Stimulated activated CD8-positive, alpha-beta memory T cell treated with anti-CD3 and anti-CD28 coated beads, Interleukin-12 subunit alpha, Interleukin-12 subunit beta, amount 100 ng/mL, for 4 hours (primary cell): ENCODE data around the gene FAM193A.
"Not testable (repeated sequence)": the region's sequence is repeated elsewhere in the genome, so short reads cannot be mapped to it uniquely, and the experiment has no call there.

Experiments
- DNase-seq: peaks from one replicate; pipeline ENCODE4 v3.0.0-alpha.2; 2020; ENCODE audit warnings: low read depth

Gene FAM193A

GRCh38 chr4:2618729-2619128 is 82.3 kb downstream of the FAM193A start:
- DNase-seq: not testable (repeated sequence)

- no peak for DNase-seq
These were observed 83.0 kb downstream of the FAM193A start for GRCh38 chr4:2619459-2619858.

GRCh38 chr4:2621419-2621818 is 85.0 kb downstream of the FAM193A start:
- no peak for DNase-seq

- DNase-seq: no peak
These were observed 87.0 kb downstream of the FAM193A start for GRCh38 chr4:2623442-2623841.

GRCh38 chr4:2624782-2625530 is 88.5 kb downstream of the FAM193A start:
- DNase-seq: no peak

GRCh38 chr4:2626231-2626630 is 89.8 kb downstream of the FAM193A start:
- no peak for DNase-seq

- no peak for DNase-seq
These were observed 94.3 kb downstream of the FAM193A start for GRCh38 chr4:2630556-2631273.

GRCh38 chr4:2634014-2634413 is 97.6 kb downstream of the FAM193A start:
- no peak for DNase-seq

GRCh38 chr4:2636331-2636730 is 99.9 kb downstream of the FAM193A start:
- no peak for DNase-seq

GRCh38 chr4:2636994-2637393 is 100.5 kb downstream of the FAM193A start:
- not testable (repeated sequence) for DNase-seq

GRCh38 chr4:2637956-2638552 is 101.6 kb downstream of the FAM193A start:
- DNase-seq: no peak

GRCh38 chr4:2638730-2639129 is 102.3 kb downstream of the FAM193A start:
- DNase-seq: no peak

- no peak for DNase-seq
These were observed 106.5 kb downstream of the FAM193A start for GRCh38 chr4:2642968-2643367.

- no peak for DNase-seq
These were observed 107.1 kb downstream of the FAM193A start for GRCh38 chr4:2643555-2643954.

- DNase-seq: no peak
These were observed 110.1 kb downstream of the FAM193A start for GRCh38 chr4:2646396-2647149.

GRCh38 chr4:2647403-2648158 is 111.1 kb downstream of the FAM193A start:
- no peak for DNase-seq

- no peak for DNase-seq
These were observed 111.8 kb downstream of the FAM193A start for GRCh38 chr4:2648159-2648814.

GRCh38 chr4:2649604-2650114 is 113.2 kb downstream of the FAM193A start:
- DNase-seq: no peak

GRCh38 chr4:2650276-2650675 is 113.8 kb downstream of the FAM193A start:
- DNase-seq: no peak

GRCh38 chr4:2651546-2651945 is 115.1 kb downstream of the FAM193A start:
- DNase-seq: no peak

GRCh38 chr4:2651998-2652397 is 115.6 kb downstream of the FAM193A start:
- DNase-seq: no peak
